Adipocyte (in vitro differentiated cells): ENCODE measurements around the gene RNF150.
"Not testable (repeated sequence)": the region's sequence is repeated elsewhere in the genome, so short reads cannot be mapped to it uniquely, and the experiment has no call there.

ENCODE experiments used
- DNase-seq: peaks from one replicate; pipeline ENCODE4 v3.0.0-alpha.2; 2015; ENCODE audit warnings: low read depth
- H3K27me3 ChIP-seq: replicated peaks from 2 replicates; pipeline ENCODE4 v1.7.0; 2013; ENCODE audit warnings: mild to moderate bottlenecking, low read length, moderate library complexity; ENCODE audit not compliant: control insufficient read depth, insufficient read depth
- H3K36me3 ChIP-seq: 2 replicates; pipeline ENCODE4 v1.7.0; 2013; ENCODE audit warnings: low read length, mild to moderate bottlenecking, moderate library complexity; ENCODE audit not compliant: control insufficient read depth, insufficient read depth, severe bottlenecking
- H3K4me1 ChIP-seq: 2 replicates; pipeline ENCODE4 v1.7.0; 2013; ENCODE audit warnings: mild to moderate bottlenecking, low read length, moderate library complexity; ENCODE audit not compliant: control insufficient read depth, insufficient read depth
- H3K4me3 ChIP-seq: 2 replicates; pipeline ENCODE4 v1.7.0; 2013; ENCODE audit warnings: mild to moderate bottlenecking, low read length, moderate library complexity
- H3K9ac ChIP-seq: 2 replicates; pipeline ENCODE4 v1.7.0; 2013; ENCODE audit warnings: mild to moderate bottlenecking, low read length, moderate library complexity
- H3K9me3 ChIP-seq: 2 replicates; pipeline ENCODE4 v1.7.0; 2013; ENCODE audit warnings: mild to moderate bottlenecking, low read length, moderate library complexity; ENCODE audit not compliant: control insufficient read depth

RNF150 gene

GRCh38 chr4:140810591-140811169, 322.6 kb downstream of the RNF150 start:
- H3K36me3 ChIP-seq, H3K9ac ChIP-seq, H3K9me3 ChIP-seq, H3K4me3 ChIP-seq, DNase-seq, H3K4me1 ChIP-seq: not testable (repeated sequence)
- peaks cover 20% of the 10 kb centered on the region for H3K27me3 ChIP-seq
